Epithelial cell of prostate (primary cell): ENCODE results near the gene CPEB1.
"Not testable (repeated sequence)": the region's sequence is repeated elsewhere in the genome, so short reads cannot be mapped to it uniquely, and the experiment has no call there.

ENCODE experiments used
- DNase-seq: peaks from one replicate; pipeline ENCODE4 v3.0.0-alpha.2; 2011; ENCODE audit warnings: low read depth, low spot score
- H3K27ac ChIP-seq: fragments of 450-650 bp; 2 replicates; pipeline ENCODE4 v1.5.1; 2017; ENCODE audit warnings: mild to moderate bottlenecking

Gene CPEB1

DNA sequence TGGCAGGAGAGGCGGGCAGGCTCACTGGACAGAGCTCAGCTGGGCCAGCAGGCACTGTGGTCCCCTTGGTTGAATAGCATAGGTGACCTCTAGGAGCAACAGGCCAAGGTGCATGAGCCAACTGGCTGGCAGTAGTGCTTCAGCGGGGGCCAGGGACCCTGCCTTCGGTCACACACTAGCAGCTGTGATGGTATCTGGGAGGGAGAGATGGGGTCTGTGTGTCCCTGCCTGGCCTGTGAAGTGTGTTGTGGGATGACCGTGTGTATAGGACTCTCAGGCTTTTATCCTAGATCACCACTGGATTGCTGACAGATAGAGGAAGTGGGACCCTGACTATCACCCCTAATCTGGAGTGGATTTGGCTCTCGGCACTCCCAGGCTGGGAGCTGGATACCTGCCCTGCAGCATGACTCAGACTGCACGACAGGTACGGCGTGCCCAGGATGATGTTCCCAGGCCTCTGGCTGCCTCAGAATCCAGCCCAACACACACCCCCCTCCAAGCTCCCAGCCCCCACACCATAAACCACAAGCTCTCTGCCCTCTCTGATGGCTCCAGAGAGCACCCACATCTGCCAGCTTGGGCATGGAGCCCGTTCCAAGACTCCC is 114.7 kb downstream of the CPEB1 start:
- DNase-seq = no peak
- no peak overlapping the region for H3K27ac ChIP-seq

DNA sequence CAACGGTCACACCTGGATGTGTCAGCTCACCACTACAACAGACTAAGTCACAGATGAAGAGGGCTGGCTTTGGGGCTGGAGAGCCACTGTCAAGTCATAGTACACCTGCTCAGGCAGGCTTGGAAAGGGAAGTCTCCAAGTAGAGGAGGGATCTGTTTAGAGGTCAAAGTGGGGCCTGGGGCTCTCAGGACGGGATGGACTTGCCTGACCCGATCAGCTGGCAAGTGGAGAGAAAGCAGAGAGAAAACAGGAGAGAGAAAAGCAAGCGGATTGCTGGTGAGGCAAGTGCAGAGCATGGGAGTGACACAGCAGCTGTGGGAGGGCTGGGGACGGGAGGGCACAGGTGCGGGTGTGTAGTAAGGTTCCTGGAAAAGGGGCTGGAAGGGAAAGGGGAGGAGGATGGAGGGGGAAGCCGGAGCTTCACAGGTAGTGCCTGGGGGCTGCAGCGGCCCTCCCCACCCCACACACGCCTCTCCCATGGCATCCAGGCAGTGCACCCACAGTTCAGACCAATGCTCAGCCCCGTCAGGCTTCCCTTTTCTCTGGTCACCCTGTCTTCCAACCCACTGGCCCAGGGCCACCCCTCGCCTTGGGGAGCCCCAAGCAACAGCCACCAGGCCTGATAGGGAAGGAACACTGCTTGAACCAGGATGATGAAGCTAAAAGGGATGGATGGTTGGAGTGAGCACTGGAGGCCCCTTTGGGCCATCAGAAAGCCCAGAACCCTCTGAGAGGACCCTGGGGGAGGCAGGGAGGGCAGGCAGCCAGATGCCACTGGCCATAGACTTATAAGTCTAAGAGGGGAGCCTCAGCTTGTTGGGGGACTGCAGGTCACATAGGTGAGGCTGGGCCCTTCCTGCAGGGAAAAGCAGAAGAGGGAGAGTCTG is 115.4 kb downstream of the CPEB1 start:
- no peak for DNase-seq
- no peak overlapping the region for H3K27ac ChIP-seq

DNA sequence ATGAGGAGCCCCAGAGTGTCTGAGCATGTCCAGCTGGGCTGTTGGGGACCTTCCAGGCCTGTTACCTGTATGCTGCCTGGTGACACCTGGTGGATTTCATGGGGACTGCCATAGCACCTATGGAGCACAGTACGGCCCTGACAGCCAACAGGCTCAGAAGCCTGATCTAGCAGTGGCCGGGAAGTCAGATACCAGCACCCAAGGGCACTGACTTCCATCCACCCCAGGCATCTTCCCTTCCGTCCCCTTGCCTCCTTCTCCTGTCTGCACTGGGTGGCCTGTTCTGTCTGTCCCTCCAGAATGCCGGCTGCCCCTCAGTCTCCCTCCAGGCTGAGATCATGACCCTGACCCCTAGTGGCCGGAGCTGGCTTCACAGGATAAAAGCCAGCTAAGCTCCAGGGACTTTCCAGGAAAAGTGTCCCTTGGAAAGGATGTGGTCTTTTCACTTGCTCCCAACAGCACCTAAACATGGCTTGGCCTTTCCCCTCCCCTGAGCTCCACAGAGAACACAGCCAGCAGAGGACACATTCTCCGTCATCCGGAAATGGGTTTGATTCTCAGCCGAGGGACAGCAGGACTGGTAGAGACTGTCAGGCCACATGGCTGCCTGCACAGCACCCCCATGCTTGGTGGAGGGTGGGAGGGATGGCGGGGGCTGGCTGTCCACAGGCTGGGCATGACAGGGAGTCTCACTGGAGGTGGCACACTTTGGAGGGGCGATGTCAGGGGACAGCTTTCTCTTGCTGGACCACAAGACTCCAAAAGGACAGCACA is 116.4 kb downstream of the CPEB1 start:
- H3K27ac ChIP-seq = no peak overlapping the region
- no peak for DNase-seq

DNA sequence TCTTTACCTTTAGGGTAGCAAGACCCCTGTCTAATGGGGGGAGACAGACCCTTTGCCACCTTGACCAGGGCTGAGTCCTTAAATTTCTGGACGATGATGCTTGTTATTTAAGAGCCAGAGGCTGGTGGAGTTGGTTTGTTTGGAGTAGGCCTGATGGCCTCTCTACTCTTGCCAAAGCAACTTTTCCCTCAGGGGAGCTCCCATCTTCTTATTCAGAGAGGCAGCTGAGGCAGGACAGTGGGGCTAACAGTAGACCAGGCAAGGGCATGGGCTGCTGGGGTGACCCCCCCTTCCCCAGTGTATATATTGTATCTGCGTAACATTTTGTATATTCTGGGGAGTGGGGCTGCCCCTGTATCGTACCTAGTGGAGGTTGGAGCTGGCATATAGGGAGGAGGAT is 117.2 kb downstream of the CPEB1 start:
- H3K27ac ChIP-seq = no peak overlapping the region
- DNase-seq = no peak

DNA sequence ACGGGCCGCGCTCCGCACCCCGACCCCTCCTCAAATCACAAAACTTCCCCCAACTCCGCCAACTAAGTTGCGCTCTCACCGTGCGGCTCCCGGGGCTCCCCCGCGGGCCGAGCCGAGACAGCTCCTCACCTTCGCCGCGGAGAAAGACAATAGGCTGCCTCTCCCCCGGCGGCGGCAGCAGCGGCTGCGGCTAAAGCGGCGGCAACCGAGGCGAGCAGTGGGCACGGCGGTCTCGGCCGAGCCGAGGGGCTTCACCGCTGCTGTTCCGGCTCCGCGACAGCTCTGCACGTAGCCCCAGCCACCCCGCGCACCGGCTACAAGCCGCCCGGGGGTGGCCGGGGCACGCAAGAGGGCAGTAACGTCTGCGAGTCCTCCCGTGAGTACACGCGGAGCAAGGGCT is 133.6 kb downstream of the CPEB1 start:
- H3K27ac ChIP-seq, DNase-seq: not testable (repeated sequence)

DNA sequence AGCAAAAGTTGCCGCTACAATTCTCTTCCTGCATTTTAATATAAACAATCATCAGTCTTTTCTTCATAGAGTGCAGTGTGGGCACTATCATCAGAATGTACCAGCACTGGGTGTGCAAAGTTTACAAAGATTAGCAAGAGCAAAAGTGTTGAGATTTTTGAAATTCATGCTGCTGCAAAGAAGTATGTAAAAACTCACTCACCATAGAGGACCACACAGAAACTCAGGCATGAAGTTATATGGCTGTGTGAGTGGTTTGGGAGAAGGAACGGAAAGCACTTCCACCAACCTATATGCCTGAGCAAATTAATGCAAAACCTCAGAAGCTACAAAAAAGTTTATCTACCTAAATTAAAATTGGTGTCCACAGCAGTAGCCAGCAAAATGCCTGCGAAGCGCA is 139.5 kb downstream of the CPEB1 start:
- not testable (repeated sequence) for DNase-seq, H3K27ac ChIP-seq

DNA sequence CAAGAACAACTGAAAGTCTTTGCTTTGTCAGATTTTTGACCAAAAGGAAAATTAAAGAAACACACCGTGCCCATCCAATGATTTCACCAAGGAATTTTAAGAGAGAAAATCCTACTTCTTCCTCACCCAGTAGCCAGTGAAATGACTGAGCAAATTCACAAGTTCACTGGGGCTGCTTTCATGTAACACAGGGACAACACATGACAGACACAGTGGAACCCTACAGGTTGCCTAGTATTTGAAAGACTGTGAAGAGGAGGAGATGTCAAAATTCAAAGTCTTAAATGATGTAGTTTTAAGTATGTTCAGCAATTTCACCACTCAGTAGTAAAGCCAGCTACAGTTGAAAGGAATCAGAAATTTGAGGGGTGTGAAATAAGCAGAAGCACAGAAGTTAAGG is 140.1 kb downstream of the CPEB1 start:
- not testable (repeated sequence) for DNase-seq, H3K27ac ChIP-seq

DNA sequence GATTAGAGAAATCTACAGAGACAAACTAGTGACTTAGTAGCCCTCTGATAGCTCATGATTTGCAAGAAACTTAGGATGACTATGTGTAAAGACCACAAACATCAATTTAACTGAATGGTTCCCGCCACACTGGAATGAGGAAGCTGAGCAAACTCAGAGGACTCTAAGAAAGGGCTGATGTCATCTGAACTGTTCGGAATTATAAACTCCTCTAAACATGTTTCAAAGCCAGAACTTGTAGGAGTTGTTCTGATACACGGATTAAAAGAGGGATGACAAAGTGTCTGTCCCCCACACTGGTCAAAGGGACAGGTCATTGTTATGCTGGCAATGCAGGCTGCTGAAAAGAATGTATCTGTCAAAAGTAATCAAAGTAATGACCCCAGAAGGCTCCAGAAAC is 141.3 kb downstream of the CPEB1 start:
- not testable (repeated sequence) for DNase-seq, H3K27ac ChIP-seq

DNA sequence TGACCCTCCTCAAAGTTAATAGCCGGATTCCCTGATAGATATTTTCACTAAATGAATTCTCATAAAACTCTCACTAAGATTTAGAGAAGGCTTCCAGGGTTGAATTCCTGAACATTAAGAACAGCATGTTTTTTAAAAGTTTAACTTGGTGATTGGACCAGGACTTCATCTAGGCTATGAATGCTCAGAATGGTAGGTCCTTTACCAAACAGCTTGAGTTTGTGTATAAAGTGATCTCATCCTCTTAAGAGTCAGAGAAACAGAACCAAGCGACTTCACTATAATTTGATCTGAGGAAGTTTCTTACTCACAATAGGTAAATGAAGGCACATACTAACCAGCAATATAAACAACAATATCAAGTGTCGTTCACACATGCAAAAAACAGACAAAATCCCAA is 143.1 kb downstream of the CPEB1 start:
- DNase-seq, H3K27ac ChIP-seq: not testable (repeated sequence)

DNA sequence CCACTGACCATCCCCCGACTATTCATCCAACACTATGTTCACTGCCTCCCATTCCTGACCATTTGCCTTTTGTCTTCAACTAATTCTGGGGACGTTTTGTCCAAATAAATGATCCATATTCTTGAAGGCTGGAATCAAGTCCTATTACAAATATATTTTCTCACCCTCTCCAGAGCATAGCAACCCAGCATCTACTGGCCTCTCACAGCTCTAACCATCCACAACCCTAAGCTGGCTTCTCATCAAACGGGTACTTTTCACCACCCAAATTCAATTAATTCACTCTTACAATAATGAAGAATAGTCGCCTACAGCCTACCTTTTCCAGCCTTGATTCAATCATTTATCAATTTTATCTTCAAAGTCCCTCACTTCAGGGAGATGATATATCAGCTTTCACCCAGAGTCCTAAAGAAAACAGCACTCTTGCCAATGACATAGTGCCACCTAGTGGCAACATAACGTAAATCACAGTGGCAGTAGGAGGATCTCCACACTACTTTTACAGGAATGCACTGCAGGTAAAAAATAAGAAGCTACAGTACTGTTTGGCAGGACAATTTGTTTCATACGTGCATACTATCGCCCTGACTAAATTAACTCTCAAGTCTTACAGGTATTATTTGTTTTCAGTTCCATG is 144.3 kb downstream of the CPEB1 start:
- DNase-seq, H3K27ac ChIP-seq: not testable (repeated sequence)

DNA sequence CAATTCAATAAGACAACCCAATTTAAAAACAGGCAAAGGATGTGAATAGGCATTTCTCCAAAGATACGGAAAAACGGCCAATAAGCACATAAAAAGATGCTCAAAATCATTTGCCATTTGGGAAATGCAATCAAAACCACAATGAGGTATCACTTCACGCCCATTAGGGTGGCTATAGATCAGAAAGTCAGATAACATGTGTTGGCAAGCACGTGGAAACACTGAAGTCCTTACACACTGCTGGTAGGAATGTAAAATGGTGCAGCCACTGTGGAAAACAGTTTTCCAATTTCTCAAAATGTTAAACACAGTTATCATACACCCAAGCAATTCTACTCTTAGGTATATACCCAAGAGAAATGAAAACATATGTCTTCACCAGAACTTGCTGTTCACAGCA is 146.4 kb downstream of the CPEB1 start:
- DNase-seq = peak; percentile 1
- not testable (repeated sequence) for H3K27ac ChIP-seq

DNA sequence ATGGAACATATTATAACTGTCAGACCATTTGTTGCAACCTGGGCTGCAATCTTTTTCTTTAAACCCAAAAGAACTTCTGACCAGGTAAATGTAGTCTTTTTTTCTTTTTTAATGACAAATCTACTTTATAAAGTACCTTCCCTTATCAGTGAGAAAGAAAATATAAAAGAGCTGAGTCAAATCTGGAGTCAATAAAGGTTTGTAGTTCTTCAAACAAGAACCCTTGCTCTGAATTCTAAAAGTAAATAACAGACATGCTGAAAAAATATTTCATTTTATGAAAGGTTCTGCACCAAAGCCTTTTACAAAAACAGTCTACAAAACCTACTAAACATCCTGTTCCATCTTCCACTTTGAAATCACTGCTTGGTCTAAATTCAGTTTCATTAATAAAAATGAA is 149.2 kb downstream of the CPEB1 start:
- not testable (repeated sequence) for H3K27ac ChIP-seq, DNase-seq
